Mesendoderm (in vitro differentiated cells): ENCODE measurements around the gene FOXP1.

Source experiments
- DNase-seq: peaks from one replicate; pipeline ENCODE4 v3.0.0; 2013
- H2AK5ac ChIP-seq: 2 replicates; pipeline ENCODE4 v1.6.1; 2013; ENCODE audit warnings: low read length, inconsistent platforms
- H2BK120ac ChIP-seq: 2 replicates; pipeline ENCODE4 v1.6.1; 2013; ENCODE audit warnings: low read depth, mild to moderate bottlenecking, low read length, moderate library complexity, mixed read lengths
- H2BK15ac ChIP-seq: replicated peaks from 2 replicates; pipeline ENCODE4 v1.6.1; 2013; ENCODE audit warnings: low read depth, mild to moderate bottlenecking, moderate library complexity
- H2BK5ac ChIP-seq: 2 replicates; pipeline ENCODE4 v1.6.1; 2013; ENCODE audit warnings: low read length, inconsistent platforms
- H3K18ac ChIP-seq: 2 replicates; pipeline ENCODE4 v1.6.1; 2013; ENCODE audit warnings: mild to moderate bottlenecking, low read length, mixed read lengths
- H3K23ac ChIP-seq: one replicate; pipeline ENCODE4 v1.6.1; 2013; ENCODE audit warnings: low read length
- H3K27ac ChIP-seq: 2 replicates; pipeline ENCODE4 v1.5.1; 2013; ENCODE audit warnings: low read depth, mild to moderate bottlenecking, inconsistent platforms, low read length, moderate library complexity
- H3K27me3 ChIP-seq: 2 replicates; pipeline ENCODE4 v1.6.1; 2013; ENCODE audit warnings: low read length, control low read depth, mild to moderate bottlenecking, inconsistent platforms; ENCODE audit not compliant: insufficient read depth, poor library complexity
- H3K36me3 ChIP-seq: 2 replicates; pipeline ENCODE4 v1.6.1; 2013; ENCODE audit warnings: low read length, inconsistent platforms; ENCODE audit not compliant: control insufficient read depth, insufficient read depth
- H3K4ac ChIP-seq: one replicate; pipeline ENCODE4 v1.6.1; 2013; ENCODE audit warnings: low read depth, mild to moderate bottlenecking, low read length, moderate library complexity
- H3K4me1 ChIP-seq: 2 replicates; pipeline ENCODE4 v1.6.1; 2013; ENCODE audit warnings: low read depth, low read length, inconsistent platforms; ENCODE audit not compliant: control insufficient read depth
- H3K4me2 ChIP-seq: 2 replicates; pipeline ENCODE4 v1.6.1; 2013; ENCODE audit warnings: low read length
- H3K4me3 ChIP-seq: 2 replicates; pipeline ENCODE4 v1.5.1; 2013; ENCODE audit warnings: mild to moderate bottlenecking, low read length
- H3K56ac ChIP-seq: one replicate; pipeline ENCODE4 v1.6.1; 2013; ENCODE audit warnings: low read length
- H3K79me1 ChIP-seq: 2 replicates; pipeline ENCODE4 v1.6.1; 2013; ENCODE audit warnings: low read length, inconsistent platforms
- H3K79me2 ChIP-seq: 2 replicates; pipeline ENCODE4 v1.6.1; 2013; ENCODE audit warnings: mild to moderate bottlenecking, low read length; ENCODE audit not compliant: control insufficient read depth, insufficient read depth
- H3K9ac ChIP-seq: 2 replicates; pipeline ENCODE4 v1.6.1; 2013; ENCODE audit warnings: low read length, inconsistent platforms
- H4K5ac ChIP-seq: one replicate; pipeline ENCODE4 v1.6.1; 2013; ENCODE audit warnings: low read length
- H4K8ac ChIP-seq: one replicate; pipeline ENCODE4 v1.6.1; 2013; ENCODE audit warnings: low read depth, mild to moderate bottlenecking, control low read depth, low read length, moderate library complexity
- WGBS: extraction: QIAGEN DNeasy Blood & Tissue Kit; methylation state at CpG from one replicate; pipeline ENCODE4 v1.1.7; 2013; ENCODE audit warnings: low lambda C conversion rate, missing lambda C conversion rate; ENCODE audit not compliant: insufficient coverage; ENCODE audit errors: extremely low coverage; 5-methylcytosine and 5-hydroxymethylcytosine counted together

FOXP1 gene

GRCh38 chr3:71218508-71218907 lies 365.0 kb downstream of the FOXP1 start:
- Histone ChIP-seq H3K27ac (no peak overlapping the region), H3K79me1 (no peaks in the 10 kb centered on the region), H2AK5ac (no peak overlapping the region), H3K23ac (no peak overlapping the region), H3K4me1 (peaks cover 6% of the 10 kb centered on the region), H3K9ac (no peak overlapping the region), H2BK5ac (no peak overlapping the region), H3K27me3 (no peaks in the 10 kb centered on the region), H3K4me2 (no peak overlapping the region), H3K18ac (no peak overlapping the region), H2BK15ac (no peak overlapping the region), H4K8ac (no peak overlapping the region), H3K56ac (no peak overlapping the region), H3K36me3 (no peaks in the 10 kb centered on the region), H3K4me3 (no peak overlapping the region), H3K79me2 (no peaks in the 10 kb centered on the region), H4K5ac (no peak overlapping the region), H2BK120ac (no peak overlapping the region), H3K4ac (no peak overlapping the region)
- no peak for DNase-seq
- no CpG with 5 or more reads among the region's 5 CpGs for WGBS

GRCh38 chr3:71217640-71218222 lies 365.8 kb downstream of the FOXP1 start:
- H2AK5ac ChIP-seq, result no peak overlapping the region
- WGBS, result no CpG with 5 or more reads among the region's 8 CpGs
- no peaks in the 10 kb centered on the region for H3K79me1 ChIP-seq
- H3K9ac ChIP-seq, result no peak overlapping the region
- no peak overlapping the region for H2BK15ac ChIP-seq
- no peak overlapping the region for H3K4me3 ChIP-seq
- no peak overlapping the region for H4K5ac ChIP-seq
- no peak overlapping the region for H3K18ac ChIP-seq
- H3K27ac ChIP-seq, result no peak overlapping the region
- H3K4me1 ChIP-seq, result peaks cover 6% of the 10 kb centered on the region
- H2BK5ac ChIP-seq, result no peak overlapping the region
- peak; percentile 44 for DNase-seq
- H3K56ac ChIP-seq, result no peak overlapping the region
- no peak overlapping the region for H3K4ac ChIP-seq
- H3K79me2 ChIP-seq, result no peaks in the 10 kb centered on the region
- no peaks in the 10 kb centered on the region for H3K36me3 ChIP-seq
- no peak overlapping the region for H4K8ac ChIP-seq
- no peak overlapping the region for H3K23ac ChIP-seq
- no peaks in the 10 kb centered on the region for H3K27me3 ChIP-seq
- H3K4me2 ChIP-seq, result no peak overlapping the region
- H2BK120ac ChIP-seq, result no peak overlapping the region

GRCh38 chr3:71215351-71215750 lies 368.2 kb downstream of the FOXP1 start:
- no peak overlapping the region for H3K4ac ChIP-seq

DNA sequence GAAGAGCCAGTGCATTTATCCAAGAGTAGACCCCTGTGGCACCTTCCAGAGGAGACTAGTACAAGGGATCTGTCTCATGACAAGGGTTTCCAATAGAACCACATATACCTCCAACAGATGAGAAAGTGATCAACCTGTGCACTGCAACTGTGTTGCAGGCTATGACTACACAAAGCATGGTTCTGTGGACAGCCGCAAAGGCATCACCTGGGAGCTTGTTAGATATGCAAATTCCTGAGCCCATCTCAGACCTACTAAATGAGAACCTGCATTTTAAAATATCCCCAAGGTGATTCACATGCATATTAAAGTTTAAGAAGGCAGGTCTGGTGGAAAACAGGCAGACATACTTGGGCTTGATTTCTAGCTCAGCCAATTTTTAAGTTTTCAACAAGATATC lies 368.7 kb downstream of the FOXP1 start:
- H3K18ac ChIP-seq, result no peak overlapping the region
- H2BK15ac ChIP-seq, result no peak overlapping the region
- no peak for DNase-seq
- no peaks in the 10 kb centered on the region for H3K79me2 ChIP-seq
- no peak overlapping the region for H3K4ac ChIP-seq
- H3K4me1 ChIP-seq, result peaks cover 9% of the 10 kb centered on the region
- H3K27me3 ChIP-seq, result no peaks in the 10 kb centered on the region
- H3K9ac ChIP-seq, result no peak overlapping the region
- no peak overlapping the region for H2BK120ac ChIP-seq
- H4K8ac ChIP-seq, result no peak overlapping the region
- H4K5ac ChIP-seq, result no peak overlapping the region
- H3K56ac ChIP-seq, result no peak overlapping the region
- H2AK5ac ChIP-seq, result no peak overlapping the region
- no peak overlapping the region for H3K23ac ChIP-seq
- H3K36me3 ChIP-seq, result no peaks in the 10 kb centered on the region
- no peak overlapping the region for H2BK5ac ChIP-seq
- no CpG with 5 or more reads among the region's 1 CpG for WGBS
- no peaks in the 10 kb centered on the region for H3K79me1 ChIP-seq
- no peak overlapping the region for H3K4me2 ChIP-seq
- H3K27ac ChIP-seq, result no peak overlapping the region
- H3K4me3 ChIP-seq, result no peak overlapping the region

More at GRCh38 chr3:71215351-71215750, 368.2 kb downstream of the FOXP1 start:
- no peak overlapping the region for H3K27ac ChIP-seq
- H2BK5ac ChIP-seq, result no peak overlapping the region
- H3K56ac ChIP-seq, result no peak overlapping the region
- no peak for DNase-seq
- H4K5ac ChIP-seq, result no peak overlapping the region
- H3K36me3 ChIP-seq, result no peaks in the 10 kb centered on the region
- no peak overlapping the region for H3K4me3 ChIP-seq
- H3K79me2 ChIP-seq, result no peaks in the 10 kb centered on the region
- no peak overlapping the region for H3K18ac ChIP-seq
- no peak overlapping the region for H3K9ac ChIP-seq
- no peak overlapping the region for H2AK5ac ChIP-seq
- H2BK120ac ChIP-seq, result no peak overlapping the region
- H3K27me3 ChIP-seq, result no peaks in the 10 kb centered on the region
- H2BK15ac ChIP-seq, result no peak overlapping the region
- WGBS, result no CpG with 5 or more reads among the region's 1 CpG
- H3K4me1 ChIP-seq, result peaks cover 8% of the 10 kb centered on the region
- H3K79me1 ChIP-seq, result no peaks in the 10 kb centered on the region
- no peak overlapping the region for H3K23ac ChIP-seq
- no peak overlapping the region for H4K8ac ChIP-seq
- H3K4me2 ChIP-seq, result no peak overlapping the region

GRCh38 chr3:71214016-71214415 lies 369.5 kb downstream of the FOXP1 start:
- H3K4me3 ChIP-seq, result no peak overlapping the region
- no peak overlapping the region for H2BK15ac ChIP-seq
- no peak overlapping the region for H3K9ac ChIP-seq
- WGBS, result no CpG with 5 or more reads among the region's 4 CpGs
- no peak overlapping the region for H4K5ac ChIP-seq
- H2AK5ac ChIP-seq, result no peak overlapping the region
- DNase-seq, result no peak
- no peak overlapping the region for H3K4ac ChIP-seq
- H3K56ac ChIP-seq, result no peak overlapping the region
- H3K4me2 ChIP-seq, result no peak overlapping the region
- no peak overlapping the region for H3K27ac ChIP-seq
- H2BK5ac ChIP-seq, result no peak overlapping the region
- no peaks in the 10 kb centered on the region for H3K79me1 ChIP-seq
- H3K36me3 ChIP-seq, result no peaks in the 10 kb centered on the region
- H3K4me1 ChIP-seq, result peaks cover 9% of the 10 kb centered on the region
- H3K79me2 ChIP-seq, result no peaks in the 10 kb centered on the region
- no peak overlapping the region for H4K8ac ChIP-seq
- H3K23ac ChIP-seq, result no peak overlapping the region
- no peak overlapping the region for H3K18ac ChIP-seq
- H2BK120ac ChIP-seq, result no peak overlapping the region
- H3K27me3 ChIP-seq, result no peaks in the 10 kb centered on the region

- Histone ChIP-seq H3K4me1 (peaks cover 12% of the 10 kb centered on the region), H2BK5ac (no peak overlapping the region), H3K27ac (no peak overlapping the region), H3K4me2 (no peak overlapping the region), H3K79me2 (no peaks in the 10 kb centered on the region), H2BK15ac (peak overlapping the region; percentile 74), H3K27me3 (no peaks in the 10 kb centered on the region), H3K9ac (no peak overlapping the region), H3K18ac (peak overlapping the region; percentile 39), H3K4ac (no peak overlapping the region), H3K36me3 (no peaks in the 10 kb centered on the region), H4K5ac (no peak overlapping the region), H2AK5ac (no peak overlapping the region), H3K79me1 (no peaks in the 10 kb centered on the region), H3K4me3 (no peak overlapping the region), H2BK120ac (no peak overlapping the region), H4K8ac (no peak overlapping the region), H3K56ac (no peak overlapping the region), H3K23ac (no peak overlapping the region)
- no peak for DNase-seq
- WGBS, result no CpG with 5 or more reads among the region's 4 CpGs
Observed at GRCh38 chr3:71211083-71211482, 372.4 kb downstream of the FOXP1 start.
